Myocyte (in vitro differentiated cells): ENCODE measurements around the gene ROBO2. TPM values are rescaled to one million over a fixed set of nuclear protein-coding genes. Genes with fewer than 3 reads are reported as not detected.

Experiments used
- DNase-seq: peaks from one replicate; pipeline ENCODE4 v3.0.0-alpha.2; 2012; ENCODE audit warnings: low read depth
- total RNA-seq: library from RNA; depleted of rRNA; stranded (reverse); fragments of >200 nt; gene quantifications from 2 replicates; pipeline ENCODE4 v1.2.3, GENCODE V29; 2014

Gene ROBO2
- total RNA-seq, 1 donor from 2014 or later: not detected

GRCh38 chr3:77256584-77257503 lies 216.9 kb downstream of the ROBO2 start:
- no peak for DNase-seq

DNA sequence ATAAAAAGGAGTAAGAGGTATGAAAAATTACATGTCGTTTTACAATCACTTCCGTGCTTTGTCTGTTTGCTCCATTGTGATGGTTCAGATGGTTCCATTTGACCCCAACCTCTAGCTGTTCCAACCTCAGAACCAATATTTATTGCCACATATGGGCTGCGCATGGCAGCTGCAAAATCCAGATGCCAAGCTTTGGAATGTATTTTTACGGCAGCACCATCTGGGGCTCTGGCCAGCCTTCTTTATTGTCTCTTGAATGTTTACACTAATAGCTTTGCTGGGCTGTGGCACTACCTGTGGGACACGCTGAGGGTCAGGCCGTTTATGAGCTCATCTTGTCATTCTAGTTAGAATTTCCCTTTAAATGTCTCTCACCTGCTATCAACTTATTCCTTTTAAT lies 219.8 kb downstream of the ROBO2 start:
- DNase-seq: no peak

GRCh38 chr3:77262361-77262760 lies 222.5 kb downstream of the ROBO2 start:
- no peak for DNase-seq

GRCh38 chr3:77267589-77267988 lies 227.7 kb downstream of the ROBO2 start:
- DNase-seq: no peak

DNA sequence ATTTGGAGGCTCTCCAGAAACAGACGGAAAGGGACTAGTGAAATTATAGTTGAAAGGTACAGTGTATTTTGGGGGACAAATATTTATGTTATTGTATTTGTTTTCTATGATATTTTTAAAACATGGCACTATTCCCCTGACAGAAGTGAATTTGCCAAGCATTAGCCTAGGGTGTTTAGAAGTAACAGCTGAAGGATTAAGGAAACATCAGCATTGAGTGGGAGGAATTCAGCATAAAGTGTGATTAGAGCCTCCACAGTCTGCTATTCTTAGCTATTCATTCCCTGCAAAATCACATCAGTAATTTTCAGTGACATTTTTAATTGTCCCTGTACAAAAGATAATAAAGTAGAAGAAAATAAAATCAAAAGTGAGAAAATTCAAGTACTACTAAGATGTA lies 231.4 kb downstream of the ROBO2 start:
- DNase-seq: no peak

- DNase-seq: no peak
Observed at GRCh38 chr3:77271711-77272110, 231.8 kb downstream of the ROBO2 start.

DNA sequence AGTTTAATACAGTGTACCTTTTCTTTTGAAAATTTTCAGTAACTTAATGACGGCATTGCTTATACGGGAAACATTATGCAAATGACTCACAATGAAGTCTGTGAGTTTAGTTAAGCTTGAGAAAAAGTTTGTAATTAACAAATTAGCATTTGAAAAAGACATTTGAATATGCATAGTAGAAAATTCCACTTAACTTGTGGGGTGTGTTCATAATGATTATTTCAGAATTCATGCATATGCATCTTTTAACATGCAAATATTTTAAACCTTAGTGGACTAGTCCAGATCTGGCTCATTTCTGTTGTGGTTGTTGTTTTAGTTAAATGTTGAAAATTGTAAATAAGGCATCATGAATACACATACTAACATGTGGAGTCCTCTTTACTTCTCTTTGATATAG lies 239.4 kb downstream of the ROBO2 start:
- no peak for DNase-seq

- no peak for DNase-seq
Observed at GRCh38 chr3:77281721-77282120, 241.8 kb downstream of the ROBO2 start.

DNA sequence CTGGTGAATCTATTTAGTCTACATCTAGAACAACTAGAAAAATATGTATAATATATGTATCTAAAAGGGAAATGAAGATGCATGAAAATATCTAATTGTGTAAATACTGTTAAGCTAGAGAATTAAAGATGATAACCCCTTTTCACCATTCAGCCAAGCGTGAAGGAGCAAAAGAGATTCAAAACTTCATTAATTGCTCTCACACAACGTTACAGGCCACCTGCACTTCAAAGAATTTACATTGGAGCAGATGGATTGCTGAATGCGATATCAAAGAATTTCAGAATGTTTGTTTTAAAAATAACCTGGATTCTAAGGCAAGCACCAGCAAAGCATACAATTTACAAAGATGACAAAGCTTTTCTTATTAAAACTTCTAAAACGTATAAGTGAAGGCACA lies 243.2 kb downstream of the ROBO2 start:
- DNase-seq: no peak

GRCh38 chr3:77288348-77288747 lies 248.4 kb downstream of the ROBO2 start:
- no peak for DNase-seq

GRCh38 chr3:77296527-77296926 lies 256.6 kb downstream of the ROBO2 start:
- no peak for DNase-seq

- DNase-seq: no peak
Observed at GRCh38 chr3:77298417-77298816, 258.5 kb downstream of the ROBO2 start.

DNA sequence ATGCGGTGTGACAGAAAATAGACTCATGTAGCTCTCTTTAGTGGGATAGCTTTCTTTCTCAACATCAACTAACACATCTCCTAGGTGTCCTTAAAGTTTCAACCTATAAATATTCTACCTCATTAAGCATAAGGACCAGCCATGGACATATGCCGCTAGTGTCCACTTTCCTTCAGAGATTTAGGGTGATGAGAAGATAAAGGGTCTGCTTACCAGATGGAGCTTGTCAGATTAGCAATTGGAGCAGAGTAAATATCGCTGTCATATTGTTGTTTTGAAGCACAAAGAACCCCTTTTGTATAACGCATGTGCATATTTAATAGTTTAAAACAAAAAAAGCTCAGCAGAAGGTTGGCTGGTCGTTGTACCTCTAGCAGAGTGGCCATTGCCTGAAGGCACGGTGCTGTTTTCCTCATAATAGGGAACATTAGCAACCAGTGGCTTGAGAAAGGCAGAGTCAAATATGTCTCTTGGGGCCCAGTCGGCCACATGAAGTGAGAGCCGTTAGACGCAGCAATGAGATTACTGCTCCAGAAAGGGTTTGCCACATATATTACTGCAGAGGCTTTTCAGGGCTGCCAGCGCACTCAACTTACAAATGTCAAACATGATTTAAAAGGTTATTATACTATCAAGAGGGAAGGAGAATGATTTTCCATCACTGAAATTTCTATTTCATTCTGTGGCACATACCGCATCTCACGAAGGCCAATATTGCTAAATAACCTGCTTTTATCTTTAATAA lies 264.2 kb downstream of the ROBO2 start:
- no peak for DNase-seq

GRCh38 chr3:77304700-77305021 lies 264.8 kb downstream of the ROBO2 start:
- no peak for DNase-seq

- DNase-seq: no peak
Observed at GRCh38 chr3:77309460-77309859, 269.6 kb downstream of the ROBO2 start.

DNA sequence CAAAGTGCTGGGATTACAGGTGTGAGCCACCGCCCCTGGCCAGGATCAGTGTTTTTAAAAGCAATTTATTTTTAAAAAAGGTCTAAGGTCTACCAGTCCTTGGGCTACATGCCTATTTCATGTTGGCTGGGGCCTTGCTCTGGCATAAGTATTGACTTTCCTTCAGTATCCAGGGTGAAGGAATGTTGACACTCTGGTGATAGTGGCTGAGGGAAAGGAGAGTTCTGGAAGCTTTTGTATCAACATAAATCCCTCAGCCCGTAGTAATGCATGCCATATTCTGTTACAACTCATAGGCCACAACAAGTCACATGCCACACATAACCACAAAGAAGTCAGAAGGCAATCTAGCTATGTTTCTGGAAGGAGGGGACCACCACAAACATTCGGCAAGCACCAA lies 273.9 kb downstream of the ROBO2 start:
- DNase-seq: no peak

GRCh38 chr3:77319711-77320110 lies 279.8 kb downstream of the ROBO2 start:
- DNase-seq: peak; percentile 1

DNA sequence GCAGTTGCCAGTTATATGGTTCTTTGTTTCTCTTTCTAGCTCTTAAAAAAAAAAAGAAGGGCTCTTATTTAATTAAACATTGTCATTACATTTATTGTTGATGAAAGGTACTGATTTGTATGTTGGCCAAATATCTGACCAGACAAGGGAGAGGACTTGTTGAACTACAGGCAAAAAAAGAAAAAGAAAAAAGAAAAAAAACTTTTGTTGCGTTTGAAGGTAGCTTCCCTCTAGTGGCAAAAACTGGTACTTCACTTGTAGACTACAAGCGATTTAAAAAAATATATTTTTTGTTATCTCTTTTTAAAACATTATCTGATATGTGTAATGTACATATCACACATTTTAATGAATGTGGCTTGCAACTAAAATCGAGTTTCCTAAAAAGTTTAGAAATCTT lies 280.6 kb downstream of the ROBO2 start:
- peak; percentile 31 for DNase-seq

DNA sequence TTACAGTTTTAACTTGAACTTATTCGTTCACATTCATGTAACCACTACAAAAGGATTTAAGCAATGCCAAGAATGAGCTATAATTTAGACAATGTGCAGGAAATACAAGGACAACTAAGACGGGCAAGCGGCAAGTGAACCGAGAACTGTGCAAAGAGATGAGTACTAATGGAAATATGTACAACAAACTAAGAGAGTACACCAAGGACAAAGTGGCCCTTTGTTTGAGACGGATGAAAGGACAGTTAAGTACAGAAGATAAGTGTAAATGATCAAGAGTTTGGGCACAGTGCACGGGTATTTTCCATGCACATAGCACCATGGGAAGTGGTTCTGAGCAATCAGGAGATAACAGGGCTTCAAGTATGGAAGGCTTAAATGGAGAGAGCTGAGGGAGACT lies 281.7 kb downstream of the ROBO2 start:
- no peak for DNase-seq

DNA sequence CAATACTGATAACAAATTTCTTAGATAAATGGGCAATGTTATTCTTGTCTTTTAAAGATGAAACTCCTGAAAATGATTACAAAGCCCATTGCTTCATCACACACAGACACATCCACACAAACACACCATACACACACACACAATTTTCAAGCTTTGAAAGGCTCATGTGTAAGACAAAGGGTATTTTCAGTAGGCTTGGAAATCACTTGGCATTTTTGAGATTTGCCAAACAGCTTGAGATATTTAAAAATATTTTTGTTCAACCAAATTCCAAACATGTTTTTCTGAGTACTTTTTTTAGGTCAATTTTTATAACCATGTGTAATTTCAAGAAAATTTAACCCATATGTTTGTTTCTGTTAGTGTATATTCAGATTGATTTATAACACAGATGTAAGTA lies 283.7 kb downstream of the ROBO2 start:
- no peak for DNase-seq

DNA sequence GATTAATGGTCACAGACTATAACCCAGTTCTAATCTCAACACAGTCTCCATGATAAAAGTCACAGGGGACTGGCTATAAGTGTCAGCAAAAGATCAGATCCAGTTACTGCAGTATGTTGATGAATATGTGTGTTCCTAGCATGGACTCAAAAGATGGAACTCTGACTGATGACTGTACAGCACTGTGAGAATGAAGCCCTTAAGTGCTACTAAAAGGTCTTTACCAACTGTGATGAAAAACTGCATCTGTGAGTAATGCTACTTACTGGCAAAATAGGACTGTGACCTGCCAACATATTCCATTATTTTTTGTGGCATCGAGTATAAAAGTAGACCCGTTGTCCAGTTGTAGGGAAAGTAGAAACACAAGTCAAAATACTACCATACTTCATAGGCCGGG lies 284.2 kb downstream of the ROBO2 start:
- no peak for DNase-seq

GRCh38 chr3:77325280-77325679 lies 285.4 kb downstream of the ROBO2 start:
- DNase-seq: no peak

GRCh38 chr3:77325702-77326101 lies 285.8 kb downstream of the ROBO2 start:
- DNase-seq: no peak
